ENCODE measurements around the gene GNLY. TPM values are rescaled to one million over a fixed set of nuclear protein-coding genes. Genes with fewer than 3 reads are reported as not detected.

Gene GNLY
- total and polyA plus RNA-seq, 2 donors (not counting 3 experiments of a cell fraction or from before 2014, with no cell fraction given), result not detected

GRCh38 chr2:85684806-85685205 is 9.4 kb upstream of the GNLY start:
- dilution Hi-C loops (cut with MboI; ENCODE audit: extremely low pct_ligation_motif_present, low sequenced_read_pairs), result no loop called here
- no peak overlapping the region for H2AFZ ChIP-seq (ENCODE audit: low read depth, low read length)

More at GRCh38 chr2:85684806-85685205, 9.4 kb upstream of the GNLY start:
- Histone ChIP-seq H3K9me1 (replicated peaks; ENCODE audit: control insufficient read depth, extremely low read depth, insufficient read depth, low read length) (no peaks in the 10 kb centered on the region), H3K4me1 (ENCODE audit: control insufficient read depth, extremely low read depth, insufficient read depth, low read length) (peaks cover 11% of the 10 kb centered on the region), H3K27me3 (ENCODE audit: control insufficient read depth in 2 of 2, insufficient read depth in 2 of 2, low read length in 2 of 2) (peaks cover 0 to 2% of the 10 kb centered on the region in 2 experiments), H3K9ac (replicated peaks; ENCODE audit: extremely low read depth, insufficient read depth, low read length) (no peak overlapping the region), H4K20me1 (replicated peaks; ENCODE audit: control insufficient read depth, extremely low read depth, insufficient read depth, low read length) (no peaks in the 10 kb centered on the region), H3K4me2 (ENCODE audit: insufficient read depth, low read length) (no peak overlapping the region), H3K9me3 (replicated peaks; ENCODE audit: control insufficient read depth, insufficient read depth, low read length) (no peaks in the 10 kb centered on the region), H3K36me3 (ENCODE audit: control insufficient read depth in 2 of 2, extremely low read depth in 1 of 2, insufficient read depth in 2 of 2, low read length in 2 of 2) (no peaks in the 10 kb centered on the region), H3K4me3 (replicated peaks in 1 of 3; ENCODE audit: insufficient read depth in 1 of 3, low read depth in 1 of 3, low read length in 3 of 3) (no peak overlapping the region), H3K27ac (ENCODE audit: insufficient read depth, low read depth, low read length) (no peak overlapping the region), H3K79me2 (ENCODE audit: control insufficient read depth, insufficient read depth, low read length) (no peaks in the 10 kb centered on the region)
- FAIRE-seq (no peak), DNase-seq (ENCODE audit: low read depth, low spot score) (no peak)
- ChIA-PET POLR2A (no interaction called here), CTCF (interaction anchor here (1.2 to 3.2 kb wide), 3 partner anchors 20 to 47 kb away, joined by 3 to 10 read pairs (median 9); no protein-coding TSS in a partner anchor)
- BruUV-seq (replicated peaks), result no TSS peak
- intact Hi-C loops (cut with micrococcal nuclease), result no loop called here
- TF ChIP-seq CTCF (IDR thresholded peaks at IDR 0.05; ENCODE audit: extremely low read depth in 1 of 2, insufficient read depth in 1 of 2, low read depth in 1 of 2, low read length in 2 of 2) (no peak), JUN (IDR thresholded peaks at IDR 0.05; ENCODE audit: borderline replicate concordance, insufficient read depth, insufficient read length, low read depth) (no peak), POLR2A (IDR thresholded peaks at IDR 0.05; ENCODE audit: low read depth, low read length) (no peak), EZH2 (IDR thresholded peaks at IDR 0.05; ENCODE audit: borderline replicate concordance, low read depth, low read length, severe bottlenecking) (no peak), FOS (IDR thresholded peaks at IDR 0.05; ENCODE audit: borderline replicate concordance, insufficient read depth, low read length) (no peak)
- TF ChIP-seq, protein P1, sequence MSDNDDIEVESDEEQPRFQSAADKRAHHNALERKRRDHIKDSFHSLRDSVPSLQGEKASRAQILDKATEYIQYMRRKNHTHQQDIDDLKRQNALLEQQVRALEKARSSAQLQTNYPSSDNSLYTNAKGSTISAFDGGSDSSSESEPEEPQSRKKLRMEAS (IDR thresholded peaks at IDR 0.05; ENCODE audit: insufficient read depth, insufficient read length), result no peak

Measured in endothelial cell of umbilical vein (primary cell).